Ecto neural progenitor cell (in vitro differentiated cells): ENCODE results near the gene JCHAIN.
"Not testable (repeated sequence)": the region's sequence is repeated elsewhere in the genome, so short reads cannot be mapped to it uniquely, and the experiment has no call there.

ENCODE experiments used
- DNase-seq: peaks from one replicate; pipeline ENCODE4 v3.0.0-alpha.2; 2018; ENCODE audit warnings: low spot score

Gene JCHAIN

GRCh38 chr4:70666369-70666768, at the start of gene JCHAIN:
Gene JCHAIN, minus strand, starts transcription at chr4:70666508. Its CDS starts 18 bp downstream, at chr4:70666490.
- no peak for DNase-seq

- DNase-seq: no peak
Measured at GRCh38 chr4:70715097-70715496, 48.8 kb upstream of the JCHAIN start.

- no peak for DNase-seq
Measured at GRCh38 chr4:70714079-70714887, 48.0 kb upstream of the JCHAIN start.

- no peak for DNase-seq
Measured at GRCh38 chr4:70713453-70714078, 47.3 kb upstream of the JCHAIN start.

- no peak for DNase-seq
Measured at GRCh38 chr4:70712604-70713452, 46.5 kb upstream of the JCHAIN start.

- DNase-seq: no peak
Measured at GRCh38 chr4:70712150-70712549, 45.8 kb upstream of the JCHAIN start.

- DNase-seq: no peak
Measured at GRCh38 chr4:70711599-70711998, 45.3 kb upstream of the JCHAIN start.

GRCh38 chr4:70709611-70710205, 43.4 kb upstream of the JCHAIN start:
- DNase-seq: no peak

- DNase-seq: no peak
Measured at GRCh38 chr4:70706516-70706915, 40.2 kb upstream of the JCHAIN start.

- no peak for DNase-seq
Measured at GRCh38 chr4:70706044-70706461, 39.7 kb upstream of the JCHAIN start.

GRCh38 chr4:70705183-70706043, 39.1 kb upstream of the JCHAIN start:
- peak; percentile 81 for DNase-seq

- no peak for DNase-seq
Measured at GRCh38 chr4:70704931-70705182, 38.5 kb upstream of the JCHAIN start.

GRCh38 chr4:70704215-70704930, 38.1 kb upstream of the JCHAIN start:
- DNase-seq: peak; percentile 92

- no peak for DNase-seq
Measured at GRCh38 chr4:70703619-70704214, 37.4 kb upstream of the JCHAIN start.

GRCh38 chr4:70702592-70702991, 36.3 kb upstream of the JCHAIN start:
- not testable (repeated sequence) for DNase-seq

- no peak for DNase-seq
Measured at GRCh38 chr4:70701271-70701670, 35.0 kb upstream of the JCHAIN start.

- no peak for DNase-seq
Measured at GRCh38 chr4:70700712-70701111, 34.4 kb upstream of the JCHAIN start.

- DNase-seq: not testable (repeated sequence)
Measured at GRCh38 chr4:70698435-70698834, 32.1 kb upstream of the JCHAIN start.

- DNase-seq: not testable (repeated sequence)
Measured at GRCh38 chr4:70694633-70695032, 28.3 kb upstream of the JCHAIN start.

GRCh38 chr4:70691661-70692060, 25.4 kb upstream of the JCHAIN start:
- DNase-seq: no peak
